Tibial nerve (tissue), 3 donors: ENCODE measurements around the gene SCN8A.

Experiments used
- EP300 ChIP-seq, 2 donors: sonication (generic); formaldehyde crosslinking; IDR thresholded peaks; one replicate each; pipeline ENCODE4 v1.6.1; 2017; ENCODE audit warnings: antibody characterized with exemption in 2 of 2, mild to moderate bottlenecking in 1 of 2
- POLR2A ChIP-seq, 2 donors: fragments of 450-650 bp; IDR thresholded peaks; one replicate each; pipeline ENCODE4 v1.6.1; 2017; ENCODE audit warnings: antibody characterized with exemption in 2 of 2, mild to moderate bottlenecking in 2 of 2, moderate library complexity in 2 of 2

DNA sequence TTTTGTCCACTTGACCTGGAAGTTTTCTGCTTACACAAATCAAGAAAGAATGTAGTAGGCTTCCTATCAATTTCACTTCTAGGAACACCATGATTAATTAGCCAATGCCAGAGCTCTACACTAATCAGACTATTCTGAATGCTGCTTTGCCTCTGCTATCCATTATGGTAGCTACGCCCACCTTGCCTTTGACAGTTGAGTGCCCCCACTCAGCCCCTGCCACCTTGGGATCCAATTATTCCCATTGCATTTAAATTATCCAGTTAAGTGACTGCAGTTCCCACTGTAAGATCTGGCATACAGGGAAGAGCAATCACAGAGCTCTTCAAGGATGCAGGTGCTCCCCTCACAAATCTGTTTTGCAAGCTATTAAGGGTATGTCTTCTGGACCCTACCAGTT lies 210.0 kb downstream of the SCN8A start:
- TF ChIP-seq EP300 (IDR thresholded peaks at IDR 0.05) (no peak), POLR2A (IDR thresholded peaks at IDR 0.05) (no peak)
